Measurements from ENCODE around the gene ZNF592. TPM values are rescaled to one million over a fixed set of nuclear protein-coding genes. Genes with fewer than 3 reads are reported as not detected.

The ZNF592 gene
- total and polyA plus RNA-seq, 2 of the 13 experiments (the other 11 are each of a cell fraction or from before 2014, with no cell fraction given), result 8.2 to 9.8 TPM

- TF ChIP-seq THAP9 (CRISPR knock-in tag; IDR thresholded peaks at IDR 0.05; ENCODE audit: borderline replicate concordance) (peak; percentile 75; the same call in 1 of the 2 replicates), PPARG (CRISPR knock-in tag; conservative IDR thresholded peaks at IDR 0.05) (no peak), ZNF556 (CRISPR knock-in tag; IDR thresholded peaks at IDR 0.05; ENCODE audit: borderline replicate concordance) (no peak), HNF4G (IDR thresholded peaks at IDR 0.05; ENCODE audit: borderline replicate concordance, low read depth, low read length) (no peak), HNF4G (CRISPR knock-in tag; IDR thresholded peaks at IDR 0.05; ENCODE audit: borderline replicate concordance, low read depth) (no peak)
Measured at GRCh38 chr15:84747416-84748273, 747 bp upstream of the ZNF592 start (continued).

GRCh38 chr15:84749111-84749991, 959 bp downstream of the ZNF592 start:
- WGBS (ENCODE audit: low lambda C conversion rate), result 2% methylated on average over 6 of the region's 15 CpGs
- Histone ChIP-seq H3K4me2 (ENCODE audit: low read depth, low read length) (peak overlapping the region; percentile 80), H3K4me1 (ENCODE audit: insufficient read depth, low read length) (peaks cover 62% of the 10 kb centered on the region), H3K36me3 (replicated peaks in 1 of 2; ENCODE audit: control insufficient read depth in 1 of 2, insufficient read depth in 2 of 2, low read length in 2 of 2) (no peaks in the 10 kb centered on the region; a peak in 1 of 5 replicates), H3K9ac (ENCODE audit: insufficient read depth, low read depth, low read length) (peak overlapping the region; percentile 81), H3K27me3 (ENCODE audit: control insufficient read depth in 1 of 2, insufficient read depth in 2 of 2, low read length in 2 of 2) (no peaks in the 10 kb centered on the region; a peak in 1 of 5 replicates), H3K27ac (ENCODE audit: extremely low read length, insufficient read depth, low read length) (peak overlapping the region; percentile 89), H4K20me1 (ENCODE audit: insufficient read depth, low read length) (peaks cover 19% of the 10 kb centered on the region), H2AFZ (ENCODE audit: low read length) (no peak overlapping the region), H3K9me3 (ENCODE audit: low read length) (no peaks in the 10 kb centered on the region), H3K79me2 (ENCODE audit: insufficient read depth, low read length) (peaks cover 56% of the 10 kb centered on the region), H3K4me3 (replicated peaks in 1 of 3; ENCODE audit: insufficient read depth in 1 of 3, low read depth in 2 of 3, low read length in 3 of 3) (peak overlapping the region; percentile 75 to 95 (median 84))
- ATAC-seq, result peak; percentile 47
- DNase-seq (ENCODE audit: low spot score), result peak; percentile 56
- in situ Hi-C loops (cut with HindIII; ENCODE audit: extremely low pct_ligation_motif_present, low pct_unique_long_range_greater_than_20kb), result no loop called here
- intact Hi-C loops (cut with micrococcal nuclease; ENCODE audit: unreplicated experiment), result loop anchor here (2.0 to 10.0 kb wide), 4 partner anchors 33 to 163 kb away; partner anchors contain the start of gene SEC11A
- POLR2A ChIA-PET, result interaction anchor here (1.1 to 1.9 kb wide), 4 partner anchors 13 to 96 kb away, joined by 3 to 8 read pairs (median 5); partner anchors contain the start of genes SEC11A and WDR73
- CTCF ChIA-PET (ENCODE audit: low intra/inter-chr PET ratio, low total read pairs), result no interaction called here
- no peak for FAIRE-seq
- BruUV-seq (replicated peaks), result TSS peak; percentile 57
- peak; percentile 25; the same call in 1 of the 2 replicates for TF ChIP-seq PHF21A (CRISPR knock-in tag; IDR thresholded peaks at IDR 0.05)
- no peak for TF ChIP-seq ZNF773 (CRISPR knock-in tag; IDR thresholded peaks at IDR 0.05; ENCODE audit: borderline replicate concordance)
- TF ChIP-seq ZNF770 (CRISPR knock-in tag; IDR thresholded peaks at IDR 0.05), result no peak
- no peak for TF ChIP-seq ONECUT2 (CRISPR knock-in tag; IDR thresholded peaks at IDR 0.05)
- no peak for TF ChIP-seq CEBPG (CRISPR knock-in tag; IDR thresholded peaks at IDR 0.05)
- TF ChIP-seq BCL6 (CRISPR knock-in tag; IDR thresholded peaks at IDR 0.05), result peak; percentile 16; the same call in 1 of the 2 replicates
- no peak for TF ChIP-seq TMF1 (CRISPR knock-in tag; IDR thresholded peaks at IDR 0.05; ENCODE audit: low read depth)
- peak; percentile 68 for TF ChIP-seq RXRB (CRISPR knock-in tag; IDR thresholded peaks at IDR 0.05; ENCODE audit: borderline replicate concordance)
- TF ChIP-seq REPIN1 (CRISPR knock-in tag; IDR thresholded peaks at IDR 0.05; ENCODE audit: borderline replicate concordance, low read depth), result no peak
- no peak for TF ChIP-seq DNMT3B (CRISPR knock-in tag; conservative IDR thresholded peaks at IDR 0.05)
